H1 (cell line): ENCODE data around the gene PLCB1. TPM values are rescaled to one million over a fixed set of nuclear protein-coding genes. Genes with fewer than 3 reads are reported as not detected.

ENCODE experiments used
- CHD7 ChIP-seq: fragments of 300-600 bp; sonication (generic); IDR thresholded peaks from 2 replicates; pipeline ENCODE4 v1.7.1; 2012; ENCODE audit warnings: low read length, moderate library complexity, mild to moderate bottlenecking, inconsistent platforms; ENCODE audit not compliant: insufficient replicate concordance
- MAX ChIP-seq: IDR thresholded peaks from 2 replicates; pipeline ENCODE4 v1.6.1; 2012; ENCODE audit warnings: inconsistent platforms
- POU5F1 ChIP-seq: IDR thresholded peaks from 2 replicates; pipeline ENCODE4 v1.6.1; 2011; ENCODE audit warnings: low read depth, mild to moderate bottlenecking, low read length, moderate library complexity
- SP2 ChIP-seq: IDR thresholded peaks from 2 replicates; pipeline ENCODE4 v1.6.1; 2012; ENCODE audit warnings: mild to moderate bottlenecking, low read length, inconsistent platforms
- YY1 ChIP-seq: IDR thresholded peaks from 2 replicates; pipeline ENCODE4 v1.6.1; 2011; ENCODE audit warnings: low read depth, mild to moderate bottlenecking, low read length
- polyA plus RNA-seq, 7 experiments: library from polyadenylated mRNA; depleted of rRNA in 3 of 7; stranded (reverse) in 5 of 7; unstranded in 2 of 7; fragments of >200 nt in 5 of 7; fragments of 200-250 nt in 2 of 7; gene quantifications; 1 replicate in 5 of 7; 2 replicates in 1 of 7; 4 replicates in 1 of 7; pipeline versions ENCODE4 v1.2.1 to v1.2.3, GENCODE V29; 2011 to 2013; ENCODE audit warnings: missing spikeins in 2 of 7, mixed read lengths in 2 of 7
- total RNA-seq: library from RNA; stranded (reverse); fragmentation: NEBNext Ultra II Directional; extraction: Animal tissue kit (Norgen Biotek cat#: 25700); gene quantifications from 2 replicates; pipeline ENCODE4 v1.2.1, GENCODE V29; 2021

PLCB1 gene
- total and polyA plus RNA-seq, 2 of the 8 experiments (the other 6 are each of a cell fraction or from before 2014, with no cell fraction given) = 2.6 to 9.1 TPM

DNA sequence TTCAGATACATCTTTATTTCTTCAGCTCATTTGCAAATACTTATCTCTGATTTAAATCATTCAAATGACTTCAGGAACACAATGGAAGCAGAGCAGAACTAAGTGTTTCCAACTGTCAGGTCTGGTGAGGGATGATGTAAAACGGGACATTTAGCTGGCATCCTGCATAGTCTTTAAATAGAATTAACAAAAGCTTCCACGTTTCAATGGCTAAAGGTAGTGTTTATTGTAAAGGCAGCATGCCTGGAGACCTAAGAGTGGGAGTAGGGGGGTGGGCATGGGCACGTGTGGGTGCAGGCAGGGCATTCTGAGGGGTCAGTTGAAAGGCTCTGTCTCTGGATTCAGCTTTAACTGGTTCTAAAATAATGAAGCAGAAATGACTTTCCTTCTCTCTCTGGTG, 174.9 kb downstream of the PLCB1 start (continued):
- no peak for TF ChIP-seq CHD7
- TF ChIP-seq MAX = no peak
- no peak for TF ChIP-seq YY1
- TF ChIP-seq POU5F1 = no peak
- no peak for TF ChIP-seq SP2
